Omental fat pad (tissue), 4 donors: ENCODE data around the gene FCER1G. TPM values are rescaled to one million over a fixed set of nuclear protein-coding genes. Genes with fewer than 3 reads are reported as not detected.

Source experiments
- ATAC-seq: fragments of 150-250 bp; one replicate; pipeline ENCODE4 v1.9.1; 2016; ENCODE audit warnings: mild to moderate bottlenecking, moderate library complexity; ENCODE audit not compliant: low FRiP score
- DNase-seq: peaks from one replicate; pipeline ENCODE4 v3.0.0-alpha.2; 2019; ENCODE audit warnings: low spot score
- CTCF ChIP-seq, 3 donors: fragments of 450-650 bp; IDR thresholded peaks; one replicate each; pipeline ENCODE4 v1.5.1; 2016 to 2017; ENCODE audit warnings: antibody characterized with exemption in 3 of 3, mild to moderate bottlenecking in 3 of 3, moderate library complexity in 2 of 3
- total RNA-seq, 4 donors: library from RNA; depleted of rRNA; stranded (reverse); fragments of >200 nt; gene quantifications; one replicate each; pipeline ENCODE4 v1.1.0, GENCODE V29; 2016

Gene FCER1G
- total RNA-seq, 4 donors from 2014 or later: 96.3 to 346 (median 179) TPM

GRCh38 chr1:161172349-161172748 is 42.7 kb upstream of the FCER1G start:
- ATAC-seq (no peak), DNase-seq (no peak)
- no peak for TF ChIP-seq CTCF (IDR thresholded peaks at IDR 0.05)

- TF ChIP-seq CTCF (IDR thresholded peaks at IDR 0.05): no peak
- ATAC-seq (no peak), DNase-seq (no peak)
Observed at GRCh38 chr1:161172776-161173376, 42.2 kb upstream of the FCER1G start.

GRCh38 chr1:161173711-161174110 is 41.4 kb upstream of the FCER1G start:
- DNase-seq (no peak), ATAC-seq (no peak)
- TF ChIP-seq CTCF (IDR thresholded peaks at IDR 0.05): no peak

GRCh38 chr1:161174911-161175310 is 40.2 kb upstream of the FCER1G start:
- ATAC-seq (no peak), DNase-seq (no peak)
- TF ChIP-seq CTCF (IDR thresholded peaks at IDR 0.05): no peak

- ATAC-seq (no peak), DNase-seq (no peak)
- no peak for TF ChIP-seq CTCF (IDR thresholded peaks at IDR 0.05)
Observed at GRCh38 chr1:161175771-161176453, 39.2 kb upstream of the FCER1G start.

- TF ChIP-seq CTCF (IDR thresholded peaks at IDR 0.05): no peak
- peak; percentile 3 for ATAC-seq
- no peak for DNase-seq
Observed at GRCh38 chr1:161176468-161177111, 38.5 kb upstream of the FCER1G start.
